ENCODE results near the gene SLC26A8.

DNA sequence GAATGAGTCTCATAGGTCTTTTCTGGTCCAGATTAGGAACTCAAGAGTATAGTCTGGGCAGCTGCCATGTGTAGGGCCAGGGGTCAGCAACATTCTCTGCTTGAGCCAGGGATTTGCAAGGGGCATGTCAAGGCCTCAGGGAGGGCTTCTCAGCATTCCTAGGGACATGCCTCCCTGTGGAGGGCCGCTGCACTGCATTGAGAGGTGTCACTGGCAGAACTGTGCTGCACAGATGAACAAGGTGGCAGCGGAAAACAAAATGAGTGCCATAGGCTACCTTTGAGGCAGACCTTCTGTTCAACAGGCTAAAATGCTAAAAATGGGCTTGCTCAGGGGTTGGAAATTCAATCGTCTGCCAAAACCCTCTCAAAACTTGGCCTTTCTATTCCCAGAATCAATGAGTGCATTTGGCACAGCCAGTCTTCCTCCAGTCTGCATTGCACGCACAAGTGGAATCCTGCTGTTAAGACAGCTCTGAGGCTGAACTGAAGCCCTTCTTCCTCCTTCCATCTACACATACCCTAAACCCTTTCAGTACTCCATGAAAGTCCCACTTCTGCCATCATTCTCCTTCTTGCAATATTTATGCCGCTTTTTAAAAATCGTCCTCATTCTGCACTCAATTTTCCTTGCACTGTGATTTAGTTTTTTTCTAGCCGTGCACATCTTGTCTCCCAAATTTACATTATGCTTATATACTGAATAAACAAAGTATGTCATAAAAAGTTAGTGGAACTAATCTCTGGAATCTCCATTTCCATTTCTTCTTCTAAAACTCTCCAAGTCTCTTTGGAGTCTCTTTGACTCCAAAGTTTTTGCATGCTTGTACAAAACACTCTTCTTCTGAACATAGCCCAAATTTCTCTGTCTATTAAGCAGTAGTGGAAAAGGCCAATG is 51.7 kb downstream of the SLC26A8 start:
- TF ChIP-seq, protein P1, sequence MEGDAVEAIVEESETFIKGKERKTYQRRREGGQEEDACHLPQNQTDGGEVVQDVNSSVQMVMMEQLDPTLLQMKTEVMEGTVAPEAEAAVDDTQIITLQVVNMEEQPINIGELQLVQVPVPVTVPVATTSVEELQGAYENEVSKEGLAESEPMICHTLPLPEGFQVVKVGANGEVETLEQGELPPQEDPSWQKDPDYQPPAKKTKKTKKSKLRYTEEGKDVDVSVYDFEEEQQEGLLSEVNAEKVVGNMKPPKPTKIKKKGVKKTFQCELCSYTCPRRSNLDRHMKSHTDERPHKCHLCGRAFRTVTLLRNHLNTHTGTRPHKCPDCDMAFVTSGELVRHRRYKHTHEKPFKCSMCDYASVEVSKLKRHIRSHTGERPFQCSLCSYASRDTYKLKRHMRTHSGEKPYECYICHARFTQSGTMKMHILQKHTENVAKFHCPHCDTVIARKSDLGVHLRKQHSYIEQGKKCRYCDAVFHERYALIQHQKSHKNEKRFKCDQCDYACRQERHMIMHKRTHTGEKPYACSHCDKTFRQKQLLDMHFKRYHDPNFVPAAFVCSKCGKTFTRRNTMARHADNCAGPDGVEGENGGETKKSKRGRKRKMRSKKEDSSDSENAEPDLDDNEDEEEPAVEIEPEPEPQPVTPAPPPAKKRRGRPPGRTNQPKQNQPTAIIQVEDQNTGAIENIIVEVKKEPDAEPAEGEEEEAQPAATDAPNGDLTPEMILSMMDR (conservative IDR thresholded peaks at IDR 0.05): no peak; the same call in 1 of the 2 replicates
- TF ChIP-seq ZFX (IDR thresholded peaks at IDR 0.05): no peak
